Thyroid gland (tissue), 4 donors: ENCODE measurements around the gene PTPRC. TPM values are rescaled to one million over a fixed set of nuclear protein-coding genes. Genes with fewer than 3 reads are reported as not detected.

Experiments
- DNase-seq, 2 donors: peaks; one replicate each; pipeline ENCODE4 v3.0.0-alpha.2; 2019
- H3K27ac ChIP-seq, 3 donors: fragments of 200-600 bp; sonication (generic); 1 replicate in 2 of 3; 2 replicates in 1 of 3; pipeline ENCODE4 v1.5.1; 2016 to 2019; ENCODE audit warnings: mild to moderate bottlenecking in 1 of 3, moderate library complexity in 1 of 3
- H3K27me3 ChIP-seq: fragments of 200-600 bp; sonication (generic); one replicate; pipeline ENCODE4 v1.5.1; 2019
- H3K36me3 ChIP-seq, 2 donors: fragments of 200-600 bp; sonication (generic); one replicate each; pipeline ENCODE4 v1.5.1; 2016 to 2019
- H3K4me1 ChIP-seq, 2 donors: fragments of 200-600 bp; sonication (generic); one replicate each; pipeline ENCODE4 v1.5.1; 2017 to 2019
- H3K4me3 ChIP-seq, 3 donors: fragments of 200-600 bp; sonication (generic); replicated peaks in 1 of 3; 1 replicate in 2 of 3; 2 replicates in 1 of 3; pipeline ENCODE4 v1.5.1; 2016; ENCODE audit warnings: mild to moderate bottlenecking in 1 of 3
- H3K9me3 ChIP-seq: fragments of 200-600 bp; sonication (generic); one replicate; pipeline ENCODE4 v1.5.1; 2017
- POLR2A ChIP-seq, 2 donors: fragments of 450-650 bp; IDR thresholded peaks; one replicate each; pipeline ENCODE4 v1.6.1; 2017; ENCODE audit warnings: antibody characterized with exemption in 2 of 2, mild to moderate bottlenecking in 2 of 2, moderate library complexity in 1 of 2
- WGBS, 2 donors: methylation state at CpG; one replicate each; pipeline ENCODE4 v1.1.5; 2017; 5-methylcytosine and 5-hydroxymethylcytosine counted together
- intact Hi-C: fragments of 100-400 bp; cut with DNase I; formaldehyde crosslinking; loops from one replicate; pipeline ENCODE4 v1.15.1; 2023
- total RNA-seq, 4 donors: library from RNA; depleted of rRNA; stranded (reverse); fragments of >200 nt; gene quantifications; one replicate each; pipeline ENCODE4 v1.2.3, GENCODE V29; 2016
- TF ChIP-seq, protein P1 (sequence below), 6 experiments: fragments of 200-600 bp in 3 of 6; fragments of 450-650 bp in 3 of 6; sonication (generic) in 3 of 6; IDR thresholded peaks; one replicate each; pipeline ENCODE4 v1.5.1; 2016 to 2019; ENCODE audit warnings: antibody characterized with exemption in 6 of 6, mild to moderate bottlenecking in 2 of 6, inconsistent platforms in 1 of 6, moderate library complexity in 1 of 6

Gene PTPRC
- total RNA-seq, 4 donors from 2014 or later = 11.5 to 23.8 (median 16.9) TPM

DNA sequence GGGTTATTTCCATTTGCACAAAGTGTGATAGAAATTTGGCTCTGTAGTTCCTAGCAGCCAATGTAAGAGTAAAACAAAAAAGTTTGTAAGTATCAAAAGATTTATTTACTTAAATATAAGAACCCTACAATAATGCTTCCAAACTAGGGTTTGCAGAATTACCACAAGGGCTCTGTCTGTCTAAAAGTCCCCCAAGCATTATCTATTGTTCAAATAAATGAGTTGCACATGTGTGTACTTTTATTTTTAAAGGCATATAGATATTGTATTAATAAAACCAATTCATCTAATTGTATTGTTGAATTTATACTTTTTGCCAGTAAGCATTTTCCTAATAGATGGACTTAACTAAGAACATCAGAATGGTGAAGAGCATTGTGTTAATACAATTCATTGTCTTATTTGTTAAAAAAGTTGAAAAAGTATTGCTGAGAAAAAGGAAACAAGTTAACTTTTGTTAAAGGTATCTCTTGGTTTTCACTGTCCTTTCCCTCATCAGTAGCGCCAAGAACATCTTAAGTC, 863 bp upstream of the PTPRC start:
- H3K27ac ChIP-seq = no peak overlapping the region

DNA sequence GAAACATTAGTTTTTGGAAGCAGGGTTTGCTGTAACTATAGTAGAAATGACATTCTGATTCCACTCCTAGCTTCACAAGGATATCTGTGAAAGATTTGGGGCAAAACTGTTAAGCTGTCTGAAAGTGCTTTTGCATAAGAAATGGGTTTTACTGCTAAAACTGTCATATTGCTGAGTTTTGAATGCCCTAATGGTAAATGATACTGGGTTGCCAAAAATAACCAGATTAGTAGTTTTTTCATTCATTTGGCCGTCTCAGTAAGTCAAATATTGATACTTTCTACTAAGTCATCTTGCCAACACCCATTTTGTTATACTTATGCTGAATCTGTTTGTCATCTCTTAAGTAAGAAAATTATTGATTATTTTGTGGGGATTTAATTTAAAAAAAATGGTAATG, 399 bp upstream of the PTPRC start:
- no peaks in the 10 kb centered on the region for H3K4me1 ChIP-seq
- H3K27me3 ChIP-seq = no peaks in the 10 kb centered on the region
- intact Hi-C loops = no loop called here
- no peaks in the 10 kb centered on the region for H3K36me3 ChIP-seq
- no peak for TF ChIP-seq POLR2A (IDR thresholded peaks at IDR 0.05)
- TF ChIP-seq, protein P1, sequence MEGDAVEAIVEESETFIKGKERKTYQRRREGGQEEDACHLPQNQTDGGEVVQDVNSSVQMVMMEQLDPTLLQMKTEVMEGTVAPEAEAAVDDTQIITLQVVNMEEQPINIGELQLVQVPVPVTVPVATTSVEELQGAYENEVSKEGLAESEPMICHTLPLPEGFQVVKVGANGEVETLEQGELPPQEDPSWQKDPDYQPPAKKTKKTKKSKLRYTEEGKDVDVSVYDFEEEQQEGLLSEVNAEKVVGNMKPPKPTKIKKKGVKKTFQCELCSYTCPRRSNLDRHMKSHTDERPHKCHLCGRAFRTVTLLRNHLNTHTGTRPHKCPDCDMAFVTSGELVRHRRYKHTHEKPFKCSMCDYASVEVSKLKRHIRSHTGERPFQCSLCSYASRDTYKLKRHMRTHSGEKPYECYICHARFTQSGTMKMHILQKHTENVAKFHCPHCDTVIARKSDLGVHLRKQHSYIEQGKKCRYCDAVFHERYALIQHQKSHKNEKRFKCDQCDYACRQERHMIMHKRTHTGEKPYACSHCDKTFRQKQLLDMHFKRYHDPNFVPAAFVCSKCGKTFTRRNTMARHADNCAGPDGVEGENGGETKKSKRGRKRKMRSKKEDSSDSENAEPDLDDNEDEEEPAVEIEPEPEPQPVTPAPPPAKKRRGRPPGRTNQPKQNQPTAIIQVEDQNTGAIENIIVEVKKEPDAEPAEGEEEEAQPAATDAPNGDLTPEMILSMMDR (IDR thresholded peaks at IDR 0.05) = no peak
- no peak overlapping the region for H3K27ac ChIP-seq
- WGBS, 2 donors = 64 to 76% methylated on average over 1 of the region's 1 CpG
- DNase-seq = no peak
- H3K4me3 ChIP-seq = no peak overlapping the region
- no peaks in the 10 kb centered on the region for H3K9me3 ChIP-seq

More for the DNA sequence above, 863 bp upstream of the PTPRC start:
- Histone ChIP-seq H3K4me1 (no peaks in the 10 kb centered on the region), H3K9me3 (no peaks in the 10 kb centered on the region), H3K36me3 (no peaks in the 10 kb centered on the region), H3K27me3 (no peaks in the 10 kb centered on the region), H3K4me3 (no peak overlapping the region)
- TF ChIP-seq POLR2A (IDR thresholded peaks at IDR 0.05) = no peak
- TF ChIP-seq, protein P1 (IDR thresholded peaks at IDR 0.05) = no peak
- DNase-seq = no peak
- intact Hi-C loops = no loop called here
- 92 to 95% methylated on average over 1 of the region's 1 CpG for WGBS, 2 donors

GRCh38 chr1:198639671-198640143, 867 bp downstream of the PTPRC start:
- Histone ChIP-seq H3K4me3 (no peak overlapping the region), H3K27me3 (no peaks in the 10 kb centered on the region), H3K9me3 (no peaks in the 10 kb centered on the region), H3K27ac (no peak overlapping the region), H3K4me1 (no peaks in the 10 kb centered on the region), H3K36me3 (no peaks in the 10 kb centered on the region)
- WGBS, 2 donors = 86 to 96% methylated on average over 1 of the region's 1 CpG
- intact Hi-C loops = no loop called here
- TF ChIP-seq POLR2A (IDR thresholded peaks at IDR 0.05) = no peak
- TF ChIP-seq, protein P1 (IDR thresholded peaks at IDR 0.05) = no peak
- no peak for DNase-seq

DNA sequence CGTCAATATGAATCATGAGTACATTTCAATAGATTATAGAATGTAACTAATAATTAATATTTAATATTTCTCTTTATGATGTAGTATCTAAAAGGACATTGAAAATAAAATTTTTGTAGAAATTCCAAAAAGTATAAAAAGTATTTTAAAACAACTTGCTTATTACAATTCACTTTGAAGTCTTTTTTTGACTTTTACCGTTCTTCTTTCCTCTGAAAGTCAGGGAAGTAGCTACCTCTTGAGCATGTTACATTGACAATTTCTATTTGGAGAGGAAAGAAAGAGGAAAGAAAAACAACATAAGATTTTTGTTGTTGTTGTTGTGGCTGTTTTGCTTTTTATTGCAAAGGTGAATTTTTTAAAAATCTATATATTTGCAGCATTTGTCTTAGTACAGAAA, 1.3 kb downstream of the PTPRC start:
- Histone ChIP-seq H3K36me3 (no peaks in the 10 kb centered on the region), H3K27me3 (no peaks in the 10 kb centered on the region), H3K9me3 (no peaks in the 10 kb centered on the region), H3K27ac (no peak overlapping the region), H3K4me3 (no peak overlapping the region), H3K4me1 (no peaks in the 10 kb centered on the region)
- no peak for DNase-seq
- WGBS, 2 donors = 90 to 92% methylated on average over 2 of the region's 2 CpGs
- TF ChIP-seq, protein P1 (IDR thresholded peaks at IDR 0.05) = no peak
- TF ChIP-seq POLR2A (IDR thresholded peaks at IDR 0.05) = no peak
- intact Hi-C loops = no loop called here

- Histone ChIP-seq H3K9me3 (no peaks in the 10 kb centered on the region), H3K27ac (no peak overlapping the region), H3K27me3 (no peaks in the 10 kb centered on the region), H3K4me1 (no peaks in the 10 kb centered on the region), H3K4me3 (no peak overlapping the region), H3K36me3 (no peaks in the 10 kb centered on the region)
- intact Hi-C loops = no loop called here
- TF ChIP-seq, protein P1 (IDR thresholded peaks at IDR 0.05) = no peak
- TF ChIP-seq POLR2A (IDR thresholded peaks at IDR 0.05) = no peak
- no peak for DNase-seq
- WGBS, 2 donors = 82 to 83% methylated on average over 2 of the region's 2 CpGs
Measured at GRCh38 chr1:198641501-198641900, 2.7 kb downstream of the PTPRC start.
